Activated CD8-positive, alpha-beta memory T cell treated with anti-CD3 and anti-CD28 coated beads for 1 hour (primary cell): ENCODE measurements around the gene AHCTF1.

Experiments used
- DNase-seq, 2 donors: peaks; one replicate each; pipeline ENCODE4 v3.0.0-alpha.2; 2020; ENCODE audit warnings: low read depth in 1 of 2; ENCODE audit errors: extremely low read depth in 1 of 2

The AHCTF1 gene

DNA sequence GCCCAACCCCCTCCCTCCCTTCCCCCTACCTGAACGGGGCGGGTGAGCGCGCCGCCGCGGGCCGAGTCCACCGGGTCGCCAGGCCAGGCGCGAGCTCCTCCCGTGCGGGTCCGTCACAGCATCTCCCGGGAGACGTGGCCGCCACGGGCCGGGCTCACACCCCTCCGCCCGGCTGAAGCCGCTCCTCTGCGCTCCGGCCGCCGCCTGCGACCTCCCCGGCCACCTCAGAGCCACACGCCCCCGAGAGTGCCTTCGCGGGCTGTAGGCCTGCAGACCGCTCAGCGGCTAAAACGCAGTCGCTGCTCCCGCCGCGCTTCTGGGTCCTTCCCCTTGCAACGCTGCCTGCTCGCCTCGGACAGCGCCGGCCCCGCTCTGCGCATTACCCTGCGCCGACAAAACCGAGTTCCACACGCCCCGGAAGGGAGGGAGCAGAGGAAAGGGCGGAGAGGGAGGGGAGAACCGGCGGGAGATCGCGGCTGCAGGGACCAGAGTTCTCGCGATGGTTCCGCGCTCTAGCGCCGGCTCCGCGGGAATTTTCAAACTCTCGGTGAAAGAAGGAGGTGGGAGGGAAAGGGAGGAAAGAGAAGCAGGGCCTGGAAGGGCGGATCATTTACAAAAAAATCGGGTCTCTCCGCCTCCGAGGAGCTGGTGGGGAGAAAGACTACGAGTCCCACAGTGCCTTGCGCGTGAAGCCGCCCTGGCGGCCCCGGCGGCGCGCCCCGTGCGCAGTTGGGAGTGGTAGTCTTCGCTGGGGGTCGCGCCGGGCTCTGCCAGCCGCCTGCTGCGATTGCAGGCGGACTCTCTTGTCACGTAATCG is at the start of gene AHCTF1:
Gene AHCTF1 (minus strand): TSS at position 400 of the 817 bp plus-strand sequence. CDS start 13,578 bp downstream, outside the sequence.
- DNase-seq = peak; percentile 86 to 90

DNA sequence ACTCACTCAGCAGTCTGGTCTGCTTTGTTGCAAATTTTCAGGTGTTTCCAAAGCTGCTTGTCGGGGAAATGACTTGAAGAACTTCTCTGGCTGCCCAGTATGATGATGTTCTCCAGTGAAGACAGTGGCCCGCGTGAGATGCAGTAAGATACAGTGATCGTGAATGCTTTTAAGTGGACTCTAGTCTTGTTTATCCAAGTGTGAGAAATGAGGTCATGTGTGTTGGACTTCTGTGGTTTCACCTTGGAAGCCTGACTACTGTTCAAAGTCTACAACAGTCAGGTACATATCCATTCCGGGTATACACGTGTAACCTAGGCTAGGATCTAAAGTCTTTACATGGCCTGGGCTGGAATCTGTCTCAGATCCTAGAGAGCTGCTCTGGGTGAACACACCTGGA is 47.0 kb upstream of the AHCTF1 start:
- DNase-seq = no peak

DNA sequence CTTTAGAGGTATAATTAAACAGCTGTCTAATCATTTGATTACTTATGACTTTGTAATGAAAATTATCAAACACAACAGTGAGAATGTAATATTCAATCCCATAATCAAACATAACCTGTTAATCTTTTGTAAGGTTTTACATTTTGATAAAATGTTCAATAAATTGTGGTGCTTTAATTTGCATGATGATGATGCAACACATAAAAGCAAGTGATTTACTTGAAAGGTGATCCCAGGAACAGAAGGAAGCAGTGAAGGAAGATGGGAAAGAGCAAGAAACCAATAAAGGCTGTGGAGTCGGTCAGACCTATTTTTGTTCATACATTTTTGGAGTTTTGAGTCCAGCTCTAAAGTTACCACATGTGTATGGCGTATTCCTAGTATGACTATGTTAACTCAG is 46.5 kb upstream of the AHCTF1 start:
- DNase-seq = no peak

GRCh38 chr1:246971969-246972368 is 40.2 kb upstream of the AHCTF1 start:
- no peak for DNase-seq

DNA sequence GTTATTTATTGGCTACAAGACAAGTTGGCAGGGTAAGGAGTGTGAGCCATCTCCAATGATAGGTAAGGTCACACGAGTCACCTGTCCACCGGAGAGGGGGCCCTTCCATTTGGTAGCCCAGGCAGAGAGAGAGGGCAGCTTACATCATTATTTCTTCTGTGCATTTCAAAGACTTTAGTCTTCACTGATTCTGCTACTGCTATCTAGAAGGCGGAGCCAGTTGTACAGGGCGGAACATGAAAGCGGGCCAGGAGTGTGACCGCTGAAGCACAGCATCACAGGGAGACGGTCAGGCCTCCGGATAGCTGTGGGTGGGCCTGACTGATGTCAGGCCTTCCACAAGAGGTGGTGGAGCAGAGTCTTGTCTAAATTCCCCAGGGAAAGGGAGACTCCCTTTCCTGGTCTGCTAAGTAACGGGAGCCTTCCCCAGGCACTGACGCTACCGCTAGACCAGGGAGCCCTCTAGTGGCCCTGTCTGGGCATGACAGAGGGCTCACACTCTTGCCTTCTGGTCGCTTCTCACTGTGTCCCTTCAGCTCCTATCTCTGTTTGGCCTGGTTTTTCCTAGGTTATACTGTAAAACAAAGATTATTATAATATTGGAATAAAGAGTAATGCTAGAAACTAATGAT is 39.5 kb upstream of the AHCTF1 start:
- peak in 1 of 2 donors; percentile 14 for DNase-seq

- no peak for DNase-seq
These were observed 37.9 kb upstream of the AHCTF1 start for GRCh38 chr1:246969621-246970020.

GRCh38 chr1:246966502-246966901 is 34.8 kb upstream of the AHCTF1 start:
- DNase-seq = no peak

GRCh38 chr1:246959944-246960693 is 28.4 kb upstream of the AHCTF1 start:
- DNase-seq = no peak

DNA sequence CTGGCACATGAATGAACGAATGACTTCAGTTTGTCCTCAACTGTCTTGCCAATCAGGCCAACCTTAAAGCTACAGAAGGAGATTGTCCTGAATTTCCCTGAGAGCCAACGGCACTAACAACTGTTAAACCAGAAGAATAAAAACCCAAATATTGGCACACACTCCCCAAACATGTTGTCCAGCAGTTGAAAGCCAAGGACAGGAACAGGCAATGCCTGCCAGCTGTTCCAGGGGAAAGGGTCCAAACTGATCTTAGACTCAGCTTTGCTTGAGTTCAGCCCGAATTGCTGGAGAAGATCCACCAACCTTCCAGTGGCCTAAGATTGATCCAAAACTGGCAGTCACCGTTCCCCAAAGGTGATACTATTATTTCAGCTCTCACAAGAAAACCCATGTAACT is 22.4 kb upstream of the AHCTF1 start:
- DNase-seq = no peak

GRCh38 chr1:246951413-246951812 is 19.7 kb upstream of the AHCTF1 start:
- DNase-seq = no peak

GRCh38 chr1:246949956-246950355 is 18.2 kb upstream of the AHCTF1 start:
- DNase-seq = no peak

DNA sequence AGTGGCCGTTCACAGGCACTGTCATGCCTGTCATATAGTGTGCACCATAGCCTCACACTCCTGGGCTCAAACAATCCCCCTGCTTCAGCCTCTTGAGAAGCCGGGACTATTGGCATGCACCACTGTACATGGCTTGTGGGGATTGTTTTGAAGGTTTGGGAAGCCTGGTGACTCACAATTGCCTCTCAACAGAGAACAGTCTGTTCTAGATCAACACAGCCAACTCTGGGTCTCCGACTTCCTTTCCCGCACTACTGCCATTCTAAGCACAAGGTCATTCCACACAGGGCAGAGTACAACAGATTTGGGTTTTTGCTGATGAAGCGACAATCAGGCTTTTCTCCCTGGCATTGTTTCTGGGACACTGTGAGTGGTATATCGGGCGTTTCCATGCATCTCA is 15.5 kb upstream of the AHCTF1 start:
- DNase-seq = no peak

DNA sequence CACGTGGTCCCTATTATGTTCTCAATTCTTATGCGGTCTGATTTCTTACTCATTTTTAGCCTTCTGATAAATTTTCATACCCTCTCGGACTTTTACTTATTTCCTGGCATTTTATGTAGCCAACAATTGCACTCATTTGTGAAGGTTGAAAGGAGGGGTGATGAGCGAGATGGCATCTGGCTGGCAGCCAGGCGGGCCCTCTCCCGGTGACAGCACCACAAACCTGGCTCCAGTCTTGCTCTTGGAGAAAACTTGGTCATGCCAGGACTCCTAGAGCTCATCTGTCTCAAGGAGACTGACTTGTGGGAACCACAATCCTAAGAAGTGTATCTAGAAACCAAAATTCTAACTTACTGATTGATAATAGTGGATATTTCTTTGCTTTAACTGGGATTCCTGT is 14.6 kb upstream of the AHCTF1 start:
- DNase-seq = no peak

- DNase-seq = no peak
These were observed 3.0 kb upstream of the AHCTF1 start for GRCh38 chr1:246934765-246935164.

DNA sequence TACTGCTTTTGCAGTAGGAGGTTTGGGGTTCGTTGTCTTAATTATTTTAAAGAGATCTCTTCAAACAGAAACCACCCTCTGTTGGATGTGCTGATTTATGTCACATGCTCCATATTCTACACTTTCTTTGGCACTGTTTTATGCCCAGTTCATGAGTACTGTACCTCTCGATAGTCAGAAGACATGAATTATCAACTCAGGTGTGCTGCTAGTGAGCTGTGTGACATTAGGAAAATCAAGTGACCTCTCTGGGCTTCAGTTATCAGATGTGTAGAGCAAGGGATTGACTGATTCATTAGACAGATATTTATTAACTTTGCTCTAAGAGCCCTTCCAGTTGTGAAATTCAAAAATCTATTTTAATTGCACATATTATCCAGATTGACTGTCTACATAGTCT is 2.1 kb upstream of the AHCTF1 start:
- no peak for DNase-seq

- no peak for DNase-seq
These were observed 585 bp upstream of the AHCTF1 start for GRCh38 chr1:246932366-246932700.

- peak in 1 of 2 donors; percentile 27 for DNase-seq
These were observed 759 bp downstream of the AHCTF1 start for GRCh38 chr1:246930830-246931548.

DNA sequence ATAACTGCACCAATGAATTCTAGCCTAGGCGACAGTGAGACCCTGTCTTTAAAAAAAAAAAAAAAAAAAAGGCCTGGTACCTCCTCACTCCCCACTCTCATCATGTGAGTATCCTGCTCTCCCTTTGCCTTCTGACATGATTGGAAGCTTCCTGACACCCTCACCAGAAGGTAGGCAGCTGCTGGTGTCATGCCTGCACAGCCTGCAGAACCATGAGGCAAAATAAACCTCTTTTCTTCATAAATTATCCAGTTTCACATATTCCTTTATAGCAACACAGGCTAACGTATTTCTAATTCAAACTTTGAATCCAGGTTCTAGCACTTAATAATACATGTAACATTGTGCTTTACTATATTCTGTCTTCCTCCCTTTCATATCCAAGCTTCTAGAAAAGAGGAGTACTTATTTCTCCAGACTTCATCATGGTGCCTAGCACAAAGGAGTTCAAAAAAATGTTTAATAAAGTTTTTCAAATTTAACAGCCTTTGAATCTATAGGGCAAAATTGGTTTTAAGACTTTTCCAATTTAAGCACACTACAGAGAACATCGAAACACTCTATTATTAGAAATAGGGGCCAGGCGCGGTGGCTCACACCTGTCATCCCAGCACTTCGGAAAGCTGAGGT is 5.6 kb downstream of the AHCTF1 start:
- DNase-seq = no peak

DNA sequence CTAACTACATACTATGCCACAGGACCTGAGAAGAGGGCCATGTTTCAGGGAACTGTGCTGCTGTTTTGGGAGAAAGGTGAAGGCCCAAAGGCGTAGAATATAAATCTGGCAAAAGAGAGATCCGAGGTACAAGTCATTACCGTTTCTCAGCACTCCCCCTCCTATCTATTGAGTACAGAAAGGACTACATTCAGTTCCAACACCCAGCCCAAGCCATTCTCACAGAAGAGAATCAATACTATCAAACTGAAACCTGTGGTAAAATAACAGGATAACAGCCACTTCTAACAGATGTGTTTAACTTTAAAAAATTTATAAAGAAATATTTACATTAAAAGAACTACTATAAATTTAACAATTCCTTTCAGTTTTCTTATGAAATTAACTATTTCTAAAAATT is 7.8 kb downstream of the AHCTF1 start:
- no peak for DNase-seq

GRCh38 chr1:246923482-246923881 is 8.3 kb downstream of the AHCTF1 start:
- DNase-seq = no peak

DNA sequence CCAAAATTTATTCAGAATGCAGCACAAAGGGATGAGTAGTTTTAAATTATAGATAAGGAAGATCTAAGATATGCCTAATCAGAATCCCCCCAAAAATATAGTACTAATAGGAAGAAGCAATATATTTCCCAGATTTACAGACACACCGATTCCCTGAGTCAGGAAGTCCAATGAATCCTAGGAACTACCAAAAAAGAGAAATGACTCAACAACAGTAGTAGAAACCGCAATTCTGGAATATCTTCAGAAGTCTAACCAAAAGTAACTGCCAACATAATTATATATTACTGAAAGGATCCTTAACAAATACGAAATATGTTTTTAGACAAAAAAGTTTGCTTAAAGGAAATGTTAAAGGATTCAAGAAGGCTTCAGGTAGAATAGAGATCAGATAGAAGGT is 10.3 kb downstream of the AHCTF1 start:
- DNase-seq = no peak
